Stimulated activated CD8-positive, alpha-beta memory T cell treated with anti-CD3 and anti-CD28 coated beads, Interleukin-4, amount 100 ng/mL, for 48 hours (primary cell): ENCODE measurements around the gene MAST1.
"Not testable (repeated sequence)": the region's sequence is repeated elsewhere in the genome, so short reads cannot be mapped to it uniquely, and the experiment has no call there.

Source experiments
- DNase-seq: peaks from one replicate; pipeline ENCODE4 v3.0.0-alpha.2; 2020

MAST1 gene

DNA sequence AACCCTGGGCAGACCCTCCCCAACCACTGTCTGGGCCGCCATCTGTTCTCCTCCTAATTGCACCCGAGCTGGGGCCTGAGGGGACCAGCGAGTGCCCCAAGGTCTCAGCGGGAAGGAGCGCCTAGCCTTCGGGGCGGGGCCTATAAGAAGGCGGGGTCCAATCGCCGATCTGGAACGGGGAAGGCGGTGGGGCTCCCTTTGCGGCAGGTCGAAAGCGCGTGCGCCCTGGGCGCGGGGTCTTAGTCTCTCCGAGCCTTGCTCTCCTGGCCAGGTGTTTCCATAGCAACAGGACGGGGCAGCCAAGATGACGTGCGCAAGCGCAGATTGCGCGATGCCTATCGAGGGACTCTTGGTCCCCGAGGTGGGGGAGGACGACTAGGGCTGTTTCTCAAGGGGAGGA, 2.8 kb downstream of the MAST1 start:
- peak; percentile 54 for DNase-seq

- no peak for DNase-seq
Observed at GRCh38 chr19:12842511-12842910, 4.2 kb downstream of the MAST1 start.

DNA sequence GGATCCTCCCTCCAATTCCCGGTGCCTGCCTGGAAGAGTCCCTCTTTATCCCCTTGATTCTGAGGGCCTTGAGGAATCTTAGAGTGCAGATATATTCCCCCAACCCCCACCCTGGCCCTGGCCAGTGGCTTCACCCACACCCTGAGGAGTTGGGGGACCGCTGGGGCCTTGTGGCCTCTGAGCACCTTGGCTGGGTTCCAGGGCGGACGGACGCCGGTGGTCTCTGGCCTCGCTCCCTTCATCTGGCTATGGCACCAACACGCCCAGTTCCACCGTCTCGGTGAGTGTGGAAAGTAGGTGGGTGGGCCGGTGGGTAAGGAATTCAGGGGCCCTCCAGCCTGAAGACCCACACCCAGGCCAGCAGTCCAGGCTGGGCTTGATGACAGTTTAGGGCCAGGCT, 5.0 kb downstream of the MAST1 start:
- no peak for DNase-seq

DNA sequence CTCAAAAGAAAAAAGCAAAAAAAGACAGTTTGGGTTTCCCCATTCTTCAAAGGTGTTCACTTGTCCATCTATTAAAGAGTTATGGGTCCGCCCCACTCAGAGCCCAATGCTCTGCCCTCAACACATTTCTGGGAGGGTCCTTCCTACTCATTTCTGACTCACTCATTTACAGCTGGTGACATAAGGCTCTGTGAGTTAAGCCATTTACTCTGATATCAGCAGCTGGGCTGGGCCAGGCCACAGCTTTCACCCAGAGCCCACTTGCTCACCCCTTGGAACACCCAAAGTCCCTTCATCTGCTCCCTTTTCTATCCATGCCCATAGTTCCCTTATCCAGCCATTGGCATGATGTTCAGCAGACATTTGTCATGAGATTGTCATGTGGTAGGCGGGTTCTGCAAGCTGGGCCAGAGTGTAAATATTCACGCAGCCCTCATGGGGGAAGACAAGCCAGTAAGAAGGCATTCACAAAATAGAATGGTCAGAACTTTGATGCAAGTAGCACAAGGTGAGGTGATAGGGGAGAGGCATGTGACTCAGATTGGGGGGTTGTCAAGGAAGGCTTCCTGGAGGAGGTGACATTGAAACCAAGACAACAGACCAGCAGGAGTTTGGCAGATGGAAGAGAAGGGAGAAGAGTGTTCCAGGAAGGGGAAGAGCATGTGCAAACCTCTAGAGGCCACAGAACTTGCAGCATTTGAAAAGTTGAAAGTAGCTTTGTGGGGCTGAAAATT, 5.9 kb downstream of the MAST1 start:
- DNase-seq = no peak

DNA sequence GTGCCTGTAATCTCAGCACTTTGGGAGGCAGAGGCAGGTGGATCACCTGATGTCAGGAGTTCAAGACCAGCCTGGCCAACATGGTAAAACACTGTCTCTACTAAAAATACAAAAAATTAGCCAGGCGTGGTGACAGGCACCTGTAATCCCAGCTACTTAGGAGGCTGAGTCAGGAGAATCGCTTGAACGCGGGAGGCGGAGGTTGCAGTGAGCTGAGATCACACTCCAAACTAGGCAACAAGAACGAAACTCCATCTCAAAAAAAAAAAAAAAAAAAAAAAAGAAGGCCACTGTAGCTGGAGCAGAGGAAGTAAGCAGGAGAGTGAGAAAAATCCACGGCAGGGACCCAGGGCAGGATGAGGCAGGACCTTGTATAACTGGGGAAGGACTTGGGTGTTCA, 8.3 kb downstream of the MAST1 start:
- DNase-seq = not testable (repeated sequence)

- DNase-seq = peak; percentile 95
Observed at GRCh38 chr19:12847159-12848139, 9.1 kb downstream of the MAST1 start.

- DNase-seq = no peak
Observed at GRCh38 chr19:12856653-12857052, 18.3 kb downstream of the MAST1 start.

DNA sequence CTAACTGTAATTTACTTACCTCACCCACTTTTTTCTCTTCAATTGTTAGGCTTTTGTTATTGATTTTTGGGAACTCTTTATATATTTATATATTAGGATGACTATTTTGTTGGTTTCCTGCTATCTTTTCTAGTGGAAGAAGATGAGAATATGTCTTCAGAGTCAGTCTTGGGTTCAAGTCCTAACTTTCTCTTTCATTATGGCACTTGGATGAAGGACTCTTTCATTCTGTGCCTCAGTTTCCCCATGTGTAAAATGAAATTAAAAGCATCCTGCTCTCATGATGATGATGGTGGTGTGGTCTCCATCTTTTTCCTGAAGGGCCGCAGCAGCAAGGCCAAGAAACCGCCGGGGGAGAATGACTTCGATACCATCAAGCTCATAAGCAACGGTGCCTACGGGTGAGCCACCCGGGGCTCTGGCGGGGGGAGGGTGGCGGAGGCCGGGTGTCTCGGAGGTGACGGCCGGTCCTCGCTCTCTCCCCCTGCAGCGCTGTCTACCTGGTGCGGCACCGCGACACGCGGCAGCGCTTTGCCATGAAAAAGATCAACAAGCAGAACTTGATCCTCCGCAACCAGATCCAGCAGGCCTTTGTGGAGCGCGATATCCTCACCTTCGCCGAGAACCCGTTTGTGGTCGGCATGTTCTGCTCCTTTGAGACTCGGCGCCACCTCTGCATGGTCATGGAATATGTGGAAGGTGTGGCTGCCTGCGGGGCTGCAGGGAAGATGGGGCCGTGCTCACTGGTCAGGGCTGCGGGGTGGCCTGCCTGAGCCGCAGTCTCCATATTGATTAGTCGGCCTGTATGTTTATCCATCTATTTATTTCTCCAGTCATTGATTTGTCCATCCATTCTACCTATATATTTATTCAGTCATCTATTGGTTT, 20.0 kb downstream of the MAST1 start:
- DNase-seq = no peak

- no peak for DNase-seq
Observed at GRCh38 chr19:12859546-12859945, 21.2 kb downstream of the MAST1 start.

DNA sequence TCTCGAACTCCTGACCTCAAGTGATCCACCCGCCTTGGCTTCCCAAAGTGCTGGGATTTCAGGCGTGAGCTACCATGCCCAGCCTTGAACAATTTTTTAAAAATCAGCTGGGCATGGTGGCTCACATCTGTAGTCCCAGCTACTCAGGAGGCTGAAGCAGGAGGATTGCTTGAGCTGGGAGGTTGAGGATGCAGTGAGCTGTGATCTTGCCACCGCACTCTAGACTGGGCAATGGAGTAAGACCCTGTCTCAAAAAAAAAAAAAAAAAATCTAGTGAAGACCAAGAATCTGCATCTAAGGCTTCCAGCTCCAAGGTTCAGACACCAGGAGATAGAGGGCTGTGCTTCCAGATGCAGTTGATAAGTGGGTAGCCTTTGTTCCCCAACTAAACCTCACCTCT, 25.8 kb downstream of the MAST1 start:
- DNase-seq = no peak

GRCh38 chr19:12864721-12865715, 26.7 kb downstream of the MAST1 start:
- no peak for DNase-seq

GRCh38 chr19:12865746-12866415, 27.6 kb downstream of the MAST1 start:
- DNase-seq = no peak

DNA sequence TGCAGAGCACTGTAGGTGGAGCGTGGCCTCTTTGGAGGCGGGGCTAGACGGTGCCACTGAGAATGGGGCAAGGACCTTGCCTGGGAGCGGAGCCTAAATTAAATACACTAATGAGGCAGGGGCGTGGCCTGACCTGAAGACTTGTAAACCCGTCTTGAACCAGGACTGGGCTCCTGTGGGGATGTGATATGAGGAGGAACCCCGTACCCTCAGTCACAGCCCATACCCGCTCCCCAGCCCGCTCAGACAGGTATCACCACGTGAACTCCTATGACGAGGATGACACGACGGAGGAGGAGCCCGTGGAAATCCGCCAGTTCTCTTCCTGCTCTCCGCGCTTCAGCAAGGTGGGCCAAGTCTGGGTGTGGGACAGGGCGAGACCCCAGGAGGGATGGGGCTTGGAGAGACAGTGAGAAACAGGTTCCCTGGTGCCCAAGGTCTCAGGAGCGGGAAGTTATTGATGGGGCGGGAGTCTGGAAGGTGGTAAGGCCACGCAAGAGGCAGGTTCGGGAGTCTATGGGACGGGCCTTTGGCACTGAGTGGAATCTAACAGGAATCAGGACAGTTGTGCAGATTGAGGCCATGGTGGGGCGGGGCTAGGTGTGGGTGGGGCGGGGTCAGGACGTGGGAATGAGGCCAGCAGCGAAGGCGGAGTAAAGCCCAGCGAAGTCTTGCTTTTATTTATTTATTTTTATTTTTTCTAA, 28.3 kb downstream of the MAST1 start:
- DNase-seq = no peak

GRCh38 chr19:12867120-12868099, 29.1 kb downstream of the MAST1 start:
- peak; percentile 86 for DNase-seq

- peak; percentile 59 for DNase-seq
Observed at GRCh38 chr19:12868540-12869112, 30.3 kb downstream of the MAST1 start.

GRCh38 chr19:12871681-12872080, 33.4 kb downstream of the MAST1 start:
- DNase-seq = no peak

GRCh38 chr19:12872255-12872654, 33.9 kb downstream of the MAST1 start:
- no peak for DNase-seq
